ENCODE data around the gene ORC3.
"Not testable (repeated sequence)": the region's sequence is repeated elsewhere in the genome, so short reads cannot be mapped to it uniquely, and the experiment has no call there.

Gene ORC3

GRCh38 chr6:87600576-87600975 lies 10.6 kb downstream of the ORC3 start:
- no peaks in the 10 kb centered on the region for H3K27me3 ChIP-seq (ENCODE audit: insufficient read depth, insufficient read length)
- DNase-seq (ENCODE audit: low read depth, low spot score), result no peak
- no peak overlapping the region for H3K9ac ChIP-seq (ENCODE audit: insufficient read length, low read depth)
- no peak overlapping the region for H3K4me3 ChIP-seq (ENCODE audit: insufficient read length, low read depth)
- no peak for TF ChIP-seq ZNF274 (IDR thresholded peaks at IDR 0.05; ENCODE audit: low read depth, low read length)
- no peak for TF ChIP-seq YY1 (IDR thresholded peaks at IDR 0.05; ENCODE audit: insufficient read depth, insufficient read length)
- no peak for TF ChIP-seq SUZ12 (IDR thresholded peaks at IDR 0.05; ENCODE audit: extremely low read depth, insufficient read depth, insufficient read length)
- no peaks in the 10 kb centered on the region for H3K4me1 ChIP-seq (ENCODE audit: insufficient read depth, insufficient read length)
- peaks cover 19% of the 10 kb centered on the region for H3K36me3 ChIP-seq (ENCODE audit: insufficient read depth, insufficient read length, low read length)
- H3K9me3 ChIP-seq (ENCODE audit: insufficient read depth, low read length), result no peaks in the 10 kb centered on the region

DNA sequence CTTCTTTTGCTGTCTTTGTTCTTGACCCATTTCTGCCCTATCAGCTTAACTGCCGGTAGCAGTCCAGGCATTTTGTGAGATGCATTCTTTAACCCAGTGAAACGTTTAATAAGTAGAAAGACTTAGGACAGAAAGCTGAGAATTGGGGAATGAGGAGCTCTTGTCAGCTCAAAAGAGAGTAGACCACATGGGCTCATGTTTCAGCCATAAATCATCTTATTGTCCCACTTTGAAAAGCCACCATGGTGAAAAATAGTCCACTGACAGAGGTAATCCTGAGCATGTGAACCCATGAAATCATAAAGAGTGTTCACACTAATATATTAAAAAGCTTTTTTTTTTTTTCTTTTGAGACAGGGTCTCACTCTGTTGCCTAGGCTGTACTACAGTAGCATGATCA lies 16.3 kb downstream of the ORC3 start:
- Histone ChIP-seq H3K9me3 (ENCODE audit: insufficient read depth, low read length) (no peaks in the 10 kb centered on the region), H3K27me3 (ENCODE audit: insufficient read depth, insufficient read length) (no peaks in the 10 kb centered on the region), H3K9ac (ENCODE audit: insufficient read length, low read depth) (no peak overlapping the region), H3K4me3 (ENCODE audit: insufficient read length, low read depth) (no peak overlapping the region), H3K4me1 (ENCODE audit: insufficient read depth, insufficient read length) (no peaks in the 10 kb centered on the region), H3K36me3 (ENCODE audit: insufficient read depth, insufficient read length, low read length) (peaks cover 33% of the 10 kb centered on the region)
- TF ChIP-seq SUZ12 (IDR thresholded peaks at IDR 0.05; ENCODE audit: extremely low read depth, insufficient read depth, insufficient read length), result no peak
- no peak for TF ChIP-seq ZNF274 (IDR thresholded peaks at IDR 0.05; ENCODE audit: low read depth, low read length)
- TF ChIP-seq YY1 (IDR thresholded peaks at IDR 0.05; ENCODE audit: insufficient read depth, insufficient read length), result no peak
- no peak for DNase-seq (ENCODE audit: low read depth, low spot score)

- Histone ChIP-seq H3K9me3 (ENCODE audit: insufficient read depth, low read length) (no peaks in the 10 kb centered on the region), H3K4me3 (ENCODE audit: insufficient read length, low read depth) (no peak overlapping the region), H3K4me1 (ENCODE audit: insufficient read depth, insufficient read length) (no peaks in the 10 kb centered on the region), H3K36me3 (ENCODE audit: insufficient read depth, insufficient read length, low read length) (peaks cover 43% of the 10 kb centered on the region), H3K27me3 (ENCODE audit: insufficient read depth, insufficient read length) (no peaks in the 10 kb centered on the region), H3K9ac (ENCODE audit: insufficient read length, low read depth) (no peak overlapping the region)
- no peak for DNase-seq (ENCODE audit: low read depth, low spot score)
- no peak for TF ChIP-seq YY1 (IDR thresholded peaks at IDR 0.05; ENCODE audit: insufficient read depth, insufficient read length)
- TF ChIP-seq SUZ12 (IDR thresholded peaks at IDR 0.05; ENCODE audit: extremely low read depth, insufficient read depth, insufficient read length), result no peak
These were observed 18.9 kb downstream of the ORC3 start for GRCh38 chr6:87608802-87609201.

GRCh38 chr6:87613018-87613417 lies 23.1 kb downstream of the ORC3 start:
- not testable (repeated sequence) for H3K27me3 ChIP-seq (ENCODE audit: insufficient read depth, insufficient read length); H3K4me1 ChIP-seq (ENCODE audit: insufficient read depth, insufficient read length); DNase-seq (ENCODE audit: low read depth, low spot score); H3K4me3 ChIP-seq (ENCODE audit: insufficient read length, low read depth); H3K9me3 ChIP-seq (ENCODE audit: insufficient read depth, low read length); H3K9ac ChIP-seq (ENCODE audit: insufficient read length, low read depth)
- H3K36me3 ChIP-seq (ENCODE audit: insufficient read depth, insufficient read length, low read length), result peaks cover 30% of the 10 kb centered on the region

DNA sequence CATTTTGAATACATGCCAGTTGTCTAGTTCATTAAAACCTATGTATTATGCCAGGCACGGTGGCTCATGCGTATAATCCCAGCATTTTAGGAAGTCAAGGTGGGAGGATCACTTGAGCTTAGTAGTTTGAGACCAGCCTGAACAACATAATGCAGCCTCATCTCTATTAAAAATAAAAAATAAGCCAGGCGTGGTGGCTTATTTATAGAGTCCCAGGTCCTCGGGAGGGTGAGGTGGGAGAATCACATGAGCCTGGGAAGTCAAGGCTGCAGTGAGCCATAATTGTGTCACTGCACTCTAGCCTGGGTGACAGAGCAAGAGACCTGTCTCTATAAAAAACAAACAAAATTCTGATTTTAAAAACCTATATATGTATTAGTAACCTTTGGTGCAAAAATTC lies 27.5 kb downstream of the ORC3 start:
- H3K4me3 ChIP-seq (ENCODE audit: insufficient read length, low read depth), result no peak overlapping the region
- no peaks in the 10 kb centered on the region for H3K27me3 ChIP-seq (ENCODE audit: insufficient read depth, insufficient read length)
- H3K36me3 ChIP-seq (ENCODE audit: insufficient read depth, insufficient read length, low read length), result peaks cover 20% of the 10 kb centered on the region
- H3K9ac ChIP-seq (ENCODE audit: insufficient read length, low read depth), result no peak overlapping the region
- H3K9me3 ChIP-seq (ENCODE audit: insufficient read depth, low read length), result no peaks in the 10 kb centered on the region
- no peak for DNase-seq (ENCODE audit: low read depth, low spot score)
- TF ChIP-seq YY1 (IDR thresholded peaks at IDR 0.05; ENCODE audit: insufficient read depth, insufficient read length), result no peak
- no peak for TF ChIP-seq SUZ12 (IDR thresholded peaks at IDR 0.05; ENCODE audit: extremely low read depth, insufficient read depth, insufficient read length)
- TF ChIP-seq ZNF274 (IDR thresholded peaks at IDR 0.05; ENCODE audit: low read depth, low read length), result no peak
- no peaks in the 10 kb centered on the region for H3K4me1 ChIP-seq (ENCODE audit: insufficient read depth, insufficient read length)

DNA sequence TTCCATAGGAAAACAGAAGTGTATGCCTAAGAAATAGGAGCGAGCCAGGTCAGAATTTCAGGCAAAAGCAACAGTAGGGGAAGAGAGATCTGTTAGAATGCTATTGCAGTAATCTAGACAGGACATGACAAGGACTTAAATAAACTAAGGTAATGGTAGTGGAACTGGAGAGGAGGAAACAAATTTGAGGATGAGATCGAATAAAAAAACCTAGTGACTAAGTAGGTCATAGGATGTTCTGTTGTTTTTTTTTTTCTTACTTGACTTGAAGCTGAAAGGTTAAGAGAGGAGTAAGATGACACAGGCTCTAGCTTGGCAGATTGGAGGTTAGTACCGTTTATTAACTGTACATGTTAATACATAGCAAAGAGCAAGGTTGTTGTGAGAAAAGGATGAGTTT lies 28.6 kb downstream of the ORC3 start:
- TF ChIP-seq ZNF274 (IDR thresholded peaks at IDR 0.05; ENCODE audit: low read depth, low read length) (no peak), YY1 (IDR thresholded peaks at IDR 0.05; ENCODE audit: insufficient read depth, insufficient read length) (no peak), SUZ12 (IDR thresholded peaks at IDR 0.05; ENCODE audit: extremely low read depth, insufficient read depth, insufficient read length) (no peak)
- Histone ChIP-seq H3K4me3 (ENCODE audit: insufficient read length, low read depth) (no peak overlapping the region), H3K36me3 (ENCODE audit: insufficient read depth, insufficient read length, low read length) (peaks cover 28% of the 10 kb centered on the region), H3K27me3 (ENCODE audit: insufficient read depth, insufficient read length) (no peaks in the 10 kb centered on the region), H3K9ac (ENCODE audit: insufficient read length, low read depth) (no peak overlapping the region), H3K4me1 (ENCODE audit: insufficient read depth, insufficient read length) (no peaks in the 10 kb centered on the region), H3K9me3 (ENCODE audit: insufficient read depth, low read length) (no peaks in the 10 kb centered on the region)
- no peak for DNase-seq (ENCODE audit: low read depth, low spot score)

DNA sequence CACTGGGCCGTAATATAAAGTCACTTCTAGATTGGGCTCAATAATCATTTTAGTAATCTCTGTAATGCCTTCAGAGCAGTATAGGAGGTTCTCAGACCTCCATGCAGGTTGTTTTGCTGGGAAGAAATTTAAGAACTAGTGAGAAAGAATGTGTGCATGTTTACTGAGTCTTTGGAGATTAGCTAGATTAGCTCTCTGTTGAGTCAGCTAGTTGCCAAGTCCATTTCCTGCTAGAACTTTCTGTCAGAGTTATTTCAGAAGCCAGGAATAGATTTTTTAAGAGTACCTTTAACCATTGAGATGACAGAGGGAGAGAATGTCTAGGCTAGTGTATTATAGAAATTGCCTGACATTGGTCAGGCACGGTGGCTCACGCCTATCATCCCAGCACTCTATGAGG lies 33.3 kb downstream of the ORC3 start:
- no peak for DNase-seq (ENCODE audit: low read depth, low spot score)
- H3K36me3 ChIP-seq (ENCODE audit: insufficient read depth, insufficient read length, low read length), result peaks cover 26% of the 10 kb centered on the region
- H3K4me1 ChIP-seq (ENCODE audit: insufficient read depth, insufficient read length), result no peaks in the 10 kb centered on the region
- H3K9me3 ChIP-seq (ENCODE audit: insufficient read depth, low read length), result no peaks in the 10 kb centered on the region
- TF ChIP-seq YY1 (IDR thresholded peaks at IDR 0.05; ENCODE audit: insufficient read depth, insufficient read length) (no peak), ZNF274 (IDR thresholded peaks at IDR 0.05; ENCODE audit: low read depth, low read length) (no peak), SUZ12 (IDR thresholded peaks at IDR 0.05; ENCODE audit: extremely low read depth, insufficient read depth, insufficient read length) (no peak)
- H3K9ac ChIP-seq (ENCODE audit: insufficient read length, low read depth), result no peak overlapping the region
- H3K27me3 ChIP-seq (ENCODE audit: insufficient read depth, insufficient read length), result no peaks in the 10 kb centered on the region
- H3K4me3 ChIP-seq (ENCODE audit: insufficient read length, low read depth), result no peak overlapping the region

DNA sequence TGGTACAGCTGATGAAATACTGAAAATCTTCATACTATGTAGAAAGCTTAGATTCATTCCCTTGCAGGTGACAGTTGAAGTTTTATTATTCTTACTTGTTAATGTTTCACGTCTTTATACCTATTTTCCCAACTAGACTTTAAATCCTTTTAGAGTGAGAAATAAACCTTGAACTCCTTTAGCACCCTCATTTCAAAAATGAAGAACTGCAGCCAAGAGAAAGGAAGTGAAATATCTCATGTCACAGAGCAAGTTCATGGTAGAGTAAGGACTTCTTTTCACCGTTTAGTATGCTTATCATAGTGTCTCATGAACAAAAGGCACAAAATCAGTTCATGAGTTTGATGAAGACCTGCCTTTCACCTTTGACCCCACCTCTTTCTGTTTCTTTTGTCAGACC lies 38.5 kb downstream of the ORC3 start:
- TF ChIP-seq SUZ12 (IDR thresholded peaks at IDR 0.05; ENCODE audit: extremely low read depth, insufficient read depth, insufficient read length) (no peak), YY1 (IDR thresholded peaks at IDR 0.05; ENCODE audit: insufficient read depth, insufficient read length) (no peak)
- no peaks in the 10 kb centered on the region for H3K27me3 ChIP-seq (ENCODE audit: insufficient read depth, insufficient read length)
- H3K9ac ChIP-seq (ENCODE audit: insufficient read length, low read depth), result no peak overlapping the region
- no peak overlapping the region for H3K4me3 ChIP-seq (ENCODE audit: insufficient read length, low read depth)
- no peaks in the 10 kb centered on the region for H3K4me1 ChIP-seq (ENCODE audit: insufficient read depth, insufficient read length)
- DNase-seq (ENCODE audit: low read depth, low spot score), result no peak
- H3K36me3 ChIP-seq (ENCODE audit: insufficient read depth, insufficient read length, low read length), result peaks cover 16% of the 10 kb centered on the region
- H3K9me3 ChIP-seq (ENCODE audit: insufficient read depth, low read length), result no peaks in the 10 kb centered on the region
